ENCODE measurements around the gene SLC9A5. TPM values are rescaled to one million over a fixed set of nuclear protein-coding genes. Genes with fewer than 3 reads are reported as not detected.

The SLC9A5 gene
- total and polyA plus RNA-seq, 3 donors from 2014 or later, result 4.8 to 15.7 (median 6.8) TPM

- Histone ChIP-seq H3K36me3 (ENCODE audit: low read depth, missing control alignments) (no peaks in the 10 kb centered on the region), H3K4me3 (no peak overlapping the region), H3K9me3 (no peaks in the 10 kb centered on the region), H3K27me3 (no peaks in the 10 kb centered on the region), H3K4me1 (no peaks in the 10 kb centered on the region), H3K27ac (no peak overlapping the region)
- no peak for TF ChIP-seq POLR2A (IDR thresholded peaks at IDR 0.05)
- no peak for TF ChIP-seq CTCF (IDR thresholded peaks at IDR 0.05)
- intact Hi-C loops (cut with DNase I; ENCODE audit: low total_unique reads), result loop anchor here (10.0 kb wide), 1 partner anchor 48 kb away; no protein-coding TSS in a partner anchor
- DNase-seq, result no peak
- 91 to 94% methylated on average over 15 to 24 of the region's 28 CpGs for WGBS, 2 donors
Observed at GRCh38 chr16:67286441-67287235, 37.9 kb downstream of the SLC9A5 start.

- H3K9me3 ChIP-seq, result no peaks in the 10 kb centered on the region
- no peaks in the 10 kb centered on the region for H3K4me1 ChIP-seq
- DNase-seq, result no peak
- no peak overlapping the region for H3K27ac ChIP-seq
- no peaks in the 10 kb centered on the region for H3K27me3 ChIP-seq
- H3K4me3 ChIP-seq, result no peak overlapping the region
- WGBS, 2 donors, result 96 to 97% methylated on average over 13 to 14 of the region's 14 CpGs
- TF ChIP-seq POLR2A (IDR thresholded peaks at IDR 0.05), result no peak
- no peak for TF ChIP-seq CTCF (IDR thresholded peaks at IDR 0.05)
- intact Hi-C loops (cut with DNase I; ENCODE audit: low total_unique reads), result loop anchor here (10.0 kb wide), 1 partner anchor 47 kb away; no protein-coding TSS in a partner anchor
- H3K36me3 ChIP-seq (ENCODE audit: low read depth, missing control alignments), result no peaks in the 10 kb centered on the region
Observed at GRCh38 chr16:67287960-67288359, 39.2 kb downstream of the SLC9A5 start.

- intact Hi-C loops (cut with DNase I; ENCODE audit: low total_unique reads), result no loop called here
- Histone ChIP-seq H3K36me3 (ENCODE audit: low read depth, missing control alignments) (no peaks in the 10 kb centered on the region), H3K4me1 (peaks cover 6% of the 10 kb centered on the region), H3K9me3 (no peaks in the 10 kb centered on the region), H3K27ac (no peak overlapping the region), H3K27me3 (no peaks in the 10 kb centered on the region), H3K4me3 (no peak overlapping the region)
- WGBS, 2 donors, result 80 to 84% methylated on average over 7 of the region's 7 CpGs
- no peak for DNase-seq
- TF ChIP-seq CTCF (IDR thresholded peaks at IDR 0.05) (no peak), POLR2A (IDR thresholded peaks at IDR 0.05) (no peak)
Observed at GRCh38 chr16:67291461-67291860, 42.7 kb downstream of the SLC9A5 start.

GRCh38 chr16:67294171-67294757, 45.5 kb downstream of the SLC9A5 start:
- DNase-seq, result no peak
- no peak for TF ChIP-seq CTCF (IDR thresholded peaks at IDR 0.05)
- no peak for TF ChIP-seq POLR2A (IDR thresholded peaks at IDR 0.05)
- WGBS, 2 donors, result 93 to 96% methylated on average over 3 to 4 of the region's 4 CpGs
- Histone ChIP-seq H3K27me3 (no peaks in the 10 kb centered on the region), H3K4me1 (peaks cover 6% of the 10 kb centered on the region), H3K36me3 (ENCODE audit: low read depth, missing control alignments) (no peaks in the 10 kb centered on the region), H3K4me3 (no peak overlapping the region), H3K27ac (no peak overlapping the region), H3K9me3 (no peaks in the 10 kb centered on the region)
- intact Hi-C loops (cut with DNase I; ENCODE audit: low total_unique reads), result no loop called here

Data from testis (tissue), 3 donors.